ENCODE results near the gene TRPM2. TPM values are rescaled to one million over a fixed set of nuclear protein-coding genes. Genes with fewer than 3 reads are reported as not detected.
A peak's percentile ranks its signal among the peaks of the same experiment; 100 is the strongest.

Gene TRPM2
- total RNA-seq, 2 experiments from 2014 or later: 2.6 to 3.7 TPM

- Mint-ChIP-seq H3K4me3 (no peak overlapping the region), H3K27ac (no peak overlapping the region), H3K27me3 (peaks cover 8% of the 10 kb centered on the region), H3K9me3 (no peaks in the 10 kb centered on the region), H3K4me1 (ENCODE audit: low read depth) (peaks cover 34% of the 10 kb centered on the region), H3K36me3 (ENCODE audit: low read depth) (no peaks in the 10 kb centered on the region)
- CTCF ChIA-PET: no interaction called here
- POLR2A ChIA-PET: no interaction called here
- intact Hi-C loops (cut with micrococcal nuclease): loop anchor here (10.0 kb wide), 1 partner anchor 125 kb away; no protein-coding TSS in a partner anchor
- DNase-seq (no peak), ATAC-seq (no peak)
- TF ChIP-seq CTCF (IDR thresholded peaks at IDR 0.05): no peak
Measured at GRCh38 chr21:44349847-44350772, 3.3 kb upstream of the TRPM2 start.

- ATAC-seq (no peak), DNase-seq (no peak)
- Mint-ChIP-seq H3K27ac (no peak overlapping the region), H3K9me3 (no peaks in the 10 kb centered on the region), H3K4me1 (ENCODE audit: low read depth) (peaks cover 40% of the 10 kb centered on the region), H3K36me3 (ENCODE audit: low read depth) (no peaks in the 10 kb centered on the region), H3K4me3 (no peak overlapping the region), H3K27me3 (peaks cover 8% of the 10 kb centered on the region)
- no peak for TF ChIP-seq CTCF (IDR thresholded peaks at IDR 0.05)
- ChIA-PET CTCF (no interaction called here), POLR2A (interaction anchor here (0.6 to 1.1 kb wide), 2 partner anchors 10 to 12 kb away, joined by 3 read pairs; partner anchors contain the start of gene CFAP410)
- intact Hi-C loops (cut with micrococcal nuclease): no loop called here
Measured at GRCh38 chr21:44350773-44351481, 2.5 kb upstream of the TRPM2 start.

- CTCF ChIA-PET: interaction anchor here (2.4 kb wide), 1 partner anchor 9 kb away, joined by 8 read pairs; no protein-coding TSS in a partner anchor
- Mint-ChIP-seq H3K4me3 (no peak overlapping the region), H3K9me3 (no peaks in the 10 kb centered on the region), H3K27me3 (peaks cover 8% of the 10 kb centered on the region), H3K36me3 (ENCODE audit: low read depth) (no peaks in the 10 kb centered on the region), H3K4me1 (ENCODE audit: low read depth) (peaks cover 47% of the 10 kb centered on the region), H3K27ac (no peak overlapping the region)
- POLR2A ChIA-PET: interaction anchor here (0.6 to 1.1 kb wide), 2 partner anchors 9 to 12 kb away, joined by 3 read pairs; partner anchors contain the start of gene CFAP410
- DNase-seq (no peak), ATAC-seq (no peak)
- TF ChIP-seq CTCF (IDR thresholded peaks at IDR 0.05): no peak
- intact Hi-C loops (cut with micrococcal nuclease): no loop called here
Measured at GRCh38 chr21:44351535-44352252, 1.7 kb upstream of the TRPM2 start.

GRCh38 chr21:44352253-44352860, 1.1 kb upstream of the TRPM2 start:
- POLR2A ChIA-PET: interaction anchor here (1.1 to 1.9 kb wide), 3 partner anchors 12 to 21 kb away, joined by 3 to 6 read pairs (median 4); partner anchors contain the start of gene CFAP410
- Mint-ChIP-seq H3K27ac (peak overlapping the region; percentile 66), H3K4me1 (ENCODE audit: low read depth) (peaks cover 50% of the 10 kb centered on the region), H3K36me3 (ENCODE audit: low read depth) (no peaks in the 10 kb centered on the region), H3K9me3 (no peaks in the 10 kb centered on the region), H3K4me3 (no peak overlapping the region), H3K27me3 (peaks cover 8% of the 10 kb centered on the region)
- CTCF ChIA-PET: interaction anchor here (2.4 kb wide), 1 partner anchor 10 kb away, joined by 8 read pairs; no protein-coding TSS in a partner anchor
- DNase-seq (peak; percentile 48), ATAC-seq (peak; percentile 41)
- intact Hi-C loops (cut with micrococcal nuclease): no loop called here
- no peak for TF ChIP-seq CTCF (IDR thresholded peaks at IDR 0.05)
